Erythroblast (primary cell): ENCODE measurements around the gene ARL5C.

Source experiments
- GATA1 ChIP-seq: IDR thresholded peaks from 2 replicates; pipeline ENCODE4 v1.6.1; 2011; ENCODE audit warnings: low read depth, mild to moderate bottlenecking, control low read depth, low read length, moderate library complexity
- POLR2A ChIP-seq: IDR thresholded peaks from 2 replicates; pipeline ENCODE4 v1.6.1; 2011; ENCODE audit warnings: mild to moderate bottlenecking, low read length

- TF ChIP-seq POLR2A = no peak
- TF ChIP-seq GATA1 = no peak
Measured at GRCh38 chr17:39123627-39124026, 42.3 kb downstream of the ARL5C start.
